ENCODE data around the gene USP13. TPM values are rescaled to one million over a fixed set of nuclear protein-coding genes. Genes with fewer than 3 reads are reported as not detected.

USP13 gene
- 1 to 10 TPM in 1 of 2 donors, under 1 TPM in 1; 0.81 to 1.1 TPM for polyA plus RNA-seq

- Histone ChIP-seq H3K4me3 (ENCODE audit: low read depth in 1 of 2, low read length in 2 of 2) (peak within 1 kb of the TSS; percentile 64 to 83), H3K36me3 (ENCODE audit: control insufficient read depth in 2 of 2, insufficient read depth in 2 of 2, low read length in 1 of 2) (no peaks in the 10 kb centered on the region), H3K27me3 (ENCODE audit: control insufficient read depth in 1 of 2, insufficient read depth in 2 of 2, low read length in 2 of 2) (no peaks in the 10 kb centered on the region), H3K9me3 (ENCODE audit: control insufficient read depth in 2 of 2, insufficient read depth in 1 of 2, low read depth in 1 of 2, low read length in 1 of 2) (no peaks in the 10 kb centered on the region), H3K27ac (ENCODE audit: low read depth in 2 of 2, low read length in 1 of 2) (peak within 1 kb of the TSS; percentile 71 to 90), H3K4me1 (ENCODE audit: control insufficient read depth in 2 of 2, insufficient read depth in 2 of 2, low read length in 1 of 2) (peaks cover 0 to 2% of the 10 kb centered on the region in 2 donors)
- 0% methylated on average over 44 to 56 of the region's 56 CpGs for WGBS, 2 donors
These were observed at the start of gene USP13 for GRCh38 chr3:179652447-179653095. USP13 (plus strand) TSS chr3:179653040; CDS start chr3:179653226, 186 bp downstream.

GRCh38 chr3:179603321-179603720 is 49.5 kb upstream of the USP13 start:
- 78 to 80% methylated on average over 4 of the region's 4 CpGs for WGBS, 2 donors
- Histone ChIP-seq H3K4me1 (ENCODE audit: control insufficient read depth in 2 of 2, insufficient read depth in 2 of 2, low read length in 1 of 2) (peaks cover 0 to 3% of the 10 kb centered on the region in 2 donors), H3K4me3 (ENCODE audit: low read depth in 1 of 2, low read length in 2 of 2) (no peak overlapping the region)

GRCh38 chr3:179603831-179604230 is 49.0 kb upstream of the USP13 start:
- Histone ChIP-seq H3K36me3 (ENCODE audit: control insufficient read depth in 2 of 2, insufficient read depth in 2 of 2, low read length in 1 of 2) (peaks cover 3 to 5% of the 10 kb centered on the region in 2 donors), H3K27ac (ENCODE audit: low read depth in 2 of 2, low read length in 1 of 2) (peak overlapping the region; percentile 84 to 96), H3K4me1 (ENCODE audit: control insufficient read depth in 2 of 2, insufficient read depth in 2 of 2, low read length in 1 of 2) (peaks cover 0 to 3% of the 10 kb centered on the region in 2 donors), H3K4me3 (ENCODE audit: low read depth in 1 of 2, low read length in 2 of 2) (peak overlapping the region; percentile 88 to 96), H3K27me3 (ENCODE audit: control insufficient read depth in 1 of 2, insufficient read depth in 2 of 2, low read length in 2 of 2) (no peaks in the 10 kb centered on the region), H3K9me3 (ENCODE audit: control insufficient read depth in 2 of 2, insufficient read depth in 1 of 2, low read depth in 1 of 2, low read length in 1 of 2) (no peaks in the 10 kb centered on the region)
- 0 to 1% methylated on average over 3 of the region's 3 CpGs for WGBS, 2 donors

More at GRCh38 chr3:179603321-179603720, 49.5 kb upstream of the USP13 start:
- Histone ChIP-seq H3K36me3 (ENCODE audit: control insufficient read depth in 2 of 2, insufficient read depth in 2 of 2, low read length in 1 of 2) (peaks cover 3 to 5% of the 10 kb centered on the region in 2 donors), H3K9me3 (ENCODE audit: control insufficient read depth in 2 of 2, insufficient read depth in 1 of 2, low read depth in 1 of 2, low read length in 1 of 2) (no peaks in the 10 kb centered on the region), H3K27ac (ENCODE audit: low read depth in 2 of 2, low read length in 1 of 2) (no peak overlapping the region), H3K27me3 (ENCODE audit: control insufficient read depth in 1 of 2, insufficient read depth in 2 of 2, low read length in 2 of 2) (no peaks in the 10 kb centered on the region)

GRCh38 chr3:179604321-179605078 is 48.3 kb upstream of the USP13 start, which contains the start of the genes MRPL47 and NDUFB5:
MRPL47 (minus strand) TSS chr3:179604638; CDS start chr3:179604624, 14 bp downstream.
NDUFB5 (plus strand) TSS chr3:179604794; CDS start chr3:179604816, 22 bp downstream.
- WGBS, 2 donors: 0% methylated on average over 45 of the region's 45 CpGs
- no peaks in the 10 kb centered on the region for H3K27me3 ChIP-seq (ENCODE audit: control insufficient read depth in 1 of 2, insufficient read depth in 2 of 2, low read length in 2 of 2)

GRCh38 chr3:179606534-179607085 is 46.2 kb upstream of the USP13 start:
- Histone ChIP-seq H3K27ac (ENCODE audit: low read depth in 2 of 2, low read length in 1 of 2) (no peak overlapping the region), H3K36me3 (ENCODE audit: control insufficient read depth in 2 of 2, insufficient read depth in 2 of 2, low read length in 1 of 2) (no peaks in the 10 kb centered on the region), H3K4me3 (ENCODE audit: low read depth in 1 of 2, low read length in 2 of 2) (no peak overlapping the region), H3K27me3 (ENCODE audit: control insufficient read depth in 1 of 2, insufficient read depth in 2 of 2, low read length in 2 of 2) (no peaks in the 10 kb centered on the region), H3K9me3 (ENCODE audit: control insufficient read depth in 2 of 2, insufficient read depth in 1 of 2, low read depth in 1 of 2, low read length in 1 of 2) (no peaks in the 10 kb centered on the region), H3K4me1 (ENCODE audit: control insufficient read depth in 2 of 2, insufficient read depth in 2 of 2, low read length in 1 of 2) (peaks cover 0 to 3% of the 10 kb centered on the region in 2 donors)
- 85 to 91% methylated on average over 4 of the region's 4 CpGs for WGBS, 2 donors

More at GRCh38 chr3:179604321-179605078, 48.3 kb upstream of the USP13 start, which contains the start of the genes MRPL47 and NDUFB5:
- peaks cover 3 to 5% of the 10 kb centered on the region in 2 donors for H3K36me3 ChIP-seq (ENCODE audit: control insufficient read depth in 2 of 2, insufficient read depth in 2 of 2, low read length in 1 of 2)
- H3K9me3 ChIP-seq (ENCODE audit: control insufficient read depth in 2 of 2, insufficient read depth in 1 of 2, low read depth in 1 of 2, low read length in 1 of 2): no peaks in the 10 kb centered on the region
- H3K4me3 ChIP-seq (ENCODE audit: low read depth in 1 of 2, low read length in 2 of 2): peak within 1 kb of the TSS; percentile 88 to 96
- peaks cover 0 to 3% of the 10 kb centered on the region in 2 donors for H3K4me1 ChIP-seq (ENCODE audit: control insufficient read depth in 2 of 2, insufficient read depth in 2 of 2, low read length in 1 of 2)
- H3K27ac ChIP-seq (ENCODE audit: low read depth in 2 of 2, low read length in 1 of 2): peak within 1 kb of the TSS; percentile 85 to 96

GRCh38 chr3:179608931-179609720 is 43.7 kb upstream of the USP13 start:
- H3K9me3 ChIP-seq (ENCODE audit: control insufficient read depth in 2 of 2, insufficient read depth in 1 of 2, low read depth in 1 of 2, low read length in 1 of 2): no peaks in the 10 kb centered on the region
- H3K27ac ChIP-seq (ENCODE audit: low read depth in 2 of 2, low read length in 1 of 2): peak overlapping the region in 1 of 2 donors; percentile 15
- H3K4me1 ChIP-seq (ENCODE audit: control insufficient read depth in 2 of 2, insufficient read depth in 2 of 2, low read length in 1 of 2): peaks cover 0 to 3% of the 10 kb centered on the region in 2 donors
- no peaks in the 10 kb centered on the region for H3K27me3 ChIP-seq (ENCODE audit: control insufficient read depth in 1 of 2, insufficient read depth in 2 of 2, low read length in 2 of 2)
- no peak overlapping the region for H3K4me3 ChIP-seq (ENCODE audit: low read depth in 1 of 2, low read length in 2 of 2)
- WGBS, 2 donors: 67 to 72% methylated on average over 6 of the region's 6 CpGs
- H3K36me3 ChIP-seq (ENCODE audit: control insufficient read depth in 2 of 2, insufficient read depth in 2 of 2, low read length in 1 of 2): no peaks in the 10 kb centered on the region

- Histone ChIP-seq H3K27ac (ENCODE audit: low read depth in 2 of 2, low read length in 1 of 2) (no peak overlapping the region), H3K4me1 (ENCODE audit: control insufficient read depth in 2 of 2, insufficient read depth in 2 of 2, low read length in 1 of 2) (peaks cover 0 to 3% of the 10 kb centered on the region in 2 donors), H3K36me3 (ENCODE audit: control insufficient read depth in 2 of 2, insufficient read depth in 2 of 2, low read length in 1 of 2) (no peaks in the 10 kb centered on the region), H3K4me3 (ENCODE audit: low read depth in 1 of 2, low read length in 2 of 2) (no peak overlapping the region), H3K9me3 (ENCODE audit: control insufficient read depth in 2 of 2, insufficient read depth in 1 of 2, low read depth in 1 of 2, low read length in 1 of 2) (no peaks in the 10 kb centered on the region), H3K27me3 (ENCODE audit: control insufficient read depth in 1 of 2, insufficient read depth in 2 of 2, low read length in 2 of 2) (no peaks in the 10 kb centered on the region)
- 96 to 98% methylated on average over 4 of the region's 4 CpGs for WGBS, 2 donors
These were observed 42.8 kb upstream of the USP13 start for GRCh38 chr3:179610066-179610465.

GRCh38 chr3:179613807-179614206 is 39.0 kb upstream of the USP13 start:
- Histone ChIP-seq H3K4me3 (ENCODE audit: low read depth in 1 of 2, low read length in 2 of 2) (no peak overlapping the region), H3K4me1 (ENCODE audit: control insufficient read depth in 2 of 2, insufficient read depth in 2 of 2, low read length in 1 of 2) (no peaks in the 10 kb centered on the region), H3K27ac (ENCODE audit: low read depth in 2 of 2, low read length in 1 of 2) (no peak overlapping the region), H3K27me3 (ENCODE audit: control insufficient read depth in 1 of 2, insufficient read depth in 2 of 2, low read length in 2 of 2) (no peaks in the 10 kb centered on the region), H3K9me3 (ENCODE audit: control insufficient read depth in 2 of 2, insufficient read depth in 1 of 2, low read depth in 1 of 2, low read length in 1 of 2) (no peaks in the 10 kb centered on the region), H3K36me3 (ENCODE audit: control insufficient read depth in 2 of 2, insufficient read depth in 2 of 2, low read length in 1 of 2) (peaks cover 2 to 3% of the 10 kb centered on the region in 2 donors)
- WGBS, 2 donors: 68 to 73% methylated on average over 2 of the region's 2 CpGs

All from esophagus (tissue), 2 donors.